ENCODE data around the gene ZNF217.
A peak's percentile ranks its signal among the peaks of the same experiment; 100 is the strongest.
"Not testable (repeated sequence)": the region's sequence is repeated elsewhere in the genome, so short reads cannot be mapped to it uniquely, and the experiment has no call there.

Gene ZNF217

GRCh38 chr20:53608456-53609452, 15.1 kb upstream of the ZNF217 start:
- Histone ChIP-seq H3K27me3 (ENCODE audit: insufficient read depth, low read depth) (no peaks in the 10 kb centered on the region), H3K79me2 (ENCODE audit: insufficient read depth, low read depth) (peaks cover 3% of the 10 kb centered on the region; the same call in 1 of the 2 replicates), H3K4me1 (ENCODE audit: low read depth, poor library complexity, severe bottlenecking) (peaks cover 52% of the 10 kb centered on the region), H2AFZ (ENCODE audit: low read depth) (peak overlapping the region; percentile 56; the same call in 1 of the 2 replicates), H4K20me1 (ENCODE audit: insufficient read depth) (no peaks in the 10 kb centered on the region), H3K36me3 (ENCODE audit: insufficient read depth) (no peaks in the 10 kb centered on the region), H3K9ac (peak overlapping the region; percentile 64), H3K27ac (peak overlapping the region; percentile 87), H3K4me2 (peak overlapping the region; percentile 95), H3K4me3 (IDR thresholded peaks at IDR 0.05; ENCODE audit: insufficient read depth, low read depth, low read length) (no peak overlapping the region)
- TF ChIP-seq CTCF (conservative IDR thresholded peaks at IDR 0.05; ENCODE audit: low read depth, low read length) = no peak

GRCh38 chr20:53608071-53608455, 14.4 kb upstream of the ZNF217 start:
- H3K4me2 ChIP-seq = no peak overlapping the region
- H3K9ac ChIP-seq = no peak overlapping the region
- no peaks in the 10 kb centered on the region for H3K36me3 ChIP-seq (ENCODE audit: insufficient read depth)
- peaks cover 3% of the 10 kb centered on the region; the same call in 1 of the 2 replicates for H3K79me2 ChIP-seq (ENCODE audit: insufficient read depth, low read depth)
- H3K4me3 ChIP-seq (IDR thresholded peaks at IDR 0.05; ENCODE audit: insufficient read depth, low read depth, low read length) = no peak overlapping the region
- TF ChIP-seq CTCF (conservative IDR thresholded peaks at IDR 0.05; ENCODE audit: low read depth, low read length) = no peak
- H3K27me3 ChIP-seq (ENCODE audit: insufficient read depth, low read depth) = no peaks in the 10 kb centered on the region
- no peak overlapping the region for H3K27ac ChIP-seq
- H3K4me1 ChIP-seq (ENCODE audit: low read depth, poor library complexity, severe bottlenecking) = peaks cover 45% of the 10 kb centered on the region
- no peak overlapping the region for H2AFZ ChIP-seq (ENCODE audit: low read depth)
- no peaks in the 10 kb centered on the region for H4K20me1 ChIP-seq (ENCODE audit: insufficient read depth)

- peaks cover 3% of the 10 kb centered on the region; the same call in 1 of the 2 replicates for H3K79me2 ChIP-seq (ENCODE audit: insufficient read depth, low read depth)
- no peak overlapping the region for H3K4me2 ChIP-seq
- no peaks in the 10 kb centered on the region for H3K27me3 ChIP-seq (ENCODE audit: insufficient read depth, low read depth)
- H3K4me1 ChIP-seq (ENCODE audit: low read depth, poor library complexity, severe bottlenecking) = peaks cover 29% of the 10 kb centered on the region
- no peak overlapping the region for H3K27ac ChIP-seq
- H4K20me1 ChIP-seq (ENCODE audit: insufficient read depth) = no peaks in the 10 kb centered on the region
- no peak overlapping the region for H3K9ac ChIP-seq
- TF ChIP-seq CTCF (conservative IDR thresholded peaks at IDR 0.05; ENCODE audit: low read depth, low read length) = no peak
- no peak overlapping the region for H2AFZ ChIP-seq (ENCODE audit: low read depth)
- no peaks in the 10 kb centered on the region for H3K36me3 ChIP-seq (ENCODE audit: insufficient read depth)
- H3K4me3 ChIP-seq (IDR thresholded peaks at IDR 0.05; ENCODE audit: insufficient read depth, low read depth, low read length) = no peak overlapping the region
Observed at GRCh38 chr20:53606364-53606985, 12.8 kb upstream of the ZNF217 start.

GRCh38 chr20:53605401-53605800, 11.8 kb upstream of the ZNF217 start:
- not testable (repeated sequence) for H3K9ac ChIP-seq, H3K4me2 ChIP-seq

GRCh38 chr20:53604846-53605245, 11.2 kb upstream of the ZNF217 start:
- not testable (repeated sequence) for H4K20me1 ChIP-seq (ENCODE audit: insufficient read depth); H3K27ac ChIP-seq; H3K9ac ChIP-seq; H3K36me3 ChIP-seq (ENCODE audit: insufficient read depth); H3K4me2 ChIP-seq; H3K79me2 ChIP-seq (ENCODE audit: insufficient read depth, low read depth); H3K27me3 ChIP-seq (ENCODE audit: insufficient read depth, low read depth); H2AFZ ChIP-seq (ENCODE audit: low read depth); H3K4me3 ChIP-seq (IDR thresholded peaks at IDR 0.05; ENCODE audit: insufficient read depth, low read depth, low read length)
- H3K4me1 ChIP-seq (ENCODE audit: low read depth, poor library complexity, severe bottlenecking) = peaks cover 13% of the 10 kb centered on the region

More at GRCh38 chr20:53605401-53605800, 11.8 kb upstream of the ZNF217 start:
- not testable (repeated sequence) for H3K27me3 ChIP-seq (ENCODE audit: insufficient read depth, low read depth); H3K36me3 ChIP-seq (ENCODE audit: insufficient read depth); H3K27ac ChIP-seq; H3K4me3 ChIP-seq (IDR thresholded peaks at IDR 0.05; ENCODE audit: insufficient read depth, low read depth, low read length); H3K79me2 ChIP-seq (ENCODE audit: insufficient read depth, low read depth); H4K20me1 ChIP-seq (ENCODE audit: insufficient read depth); H2AFZ ChIP-seq (ENCODE audit: low read depth)
- peaks cover 18% of the 10 kb centered on the region for H3K4me1 ChIP-seq (ENCODE audit: low read depth, poor library complexity, severe bottlenecking)

Measured in KMS-11 (cell line).